ENCODE measurements around the gene ZCCHC7. TPM values are rescaled to one million over a fixed set of nuclear protein-coding genes. Genes with fewer than 3 reads are reported as not detected.
A peak's percentile ranks its signal among the peaks of the same experiment; 100 is the strongest.

Gene ZCCHC7
- total and polyA plus RNA-seq, 4 experiments from 2014 or later, result 30.1 to 43.9 (median 38.8) TPM

DNA sequence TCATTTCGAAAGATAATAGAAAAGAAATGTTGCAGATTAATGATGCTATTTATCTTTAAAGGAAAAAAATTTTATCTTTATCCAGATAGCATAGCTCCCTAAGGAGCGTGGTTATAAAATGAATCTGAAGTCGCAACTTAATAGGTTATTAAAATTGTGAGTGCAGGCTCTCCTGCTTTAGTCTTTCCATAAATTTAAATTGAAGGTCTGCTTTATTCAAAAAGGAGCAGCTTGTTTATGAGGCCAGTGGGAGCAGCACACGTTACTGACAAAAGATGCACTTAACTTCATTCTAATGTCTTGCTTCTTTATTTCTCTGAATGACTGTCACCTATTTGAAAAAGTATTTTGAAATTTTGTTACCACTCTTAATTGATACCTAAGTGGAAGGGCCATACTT lies 95.0 kb downstream of the ZCCHC7 start:
- Mint-ChIP-seq H3K36me3 (peaks cover 4 to 15% of the 10 kb centered on the region in 2 donors), H3K4me1 (peaks cover 9 to 21% (median 13%) of the 10 kb centered on the region in 4 donors), H3K9me3 (no peaks in the 10 kb centered on the region), H3K4me3 (no peak overlapping the region), H3K27ac (no peak overlapping the region), H3K27me3 (no peaks in the 10 kb centered on the region)
- no peak for DNase-seq
- Histone ChIP-seq H3K27me3 (ENCODE audit: insufficient read depth, low read length) (no peaks in the 10 kb centered on the region), H3K4me1 (ENCODE audit: insufficient read depth, low read length) (peaks cover 6% of the 10 kb centered on the region), H3K36me3 (ENCODE audit: insufficient read depth, low read length) (no peaks in the 10 kb centered on the region), H3K27ac (ENCODE audit: low read depth, low read length) (no peak overlapping the region), H3K9me3 (ENCODE audit: control insufficient read depth in 1 of 2, low read length in 2 of 2) (no peaks in the 10 kb centered on the region), H3K4me3 (ENCODE audit: low read length in 2 of 2) (no peak overlapping the region)
- intact Hi-C loops (cut with micrococcal nuclease), result no loop called here
- POLR2A ChIA-PET (ENCODE audit: partially characterized antibody), result interaction anchor here (1.1 to 1.7 kb wide), 2 partner anchors 15 to 95 kb away, joined by 4 read pairs; partner anchors contain the start of gene ZCCHC7
- CTCF ChIA-PET (ENCODE audit: partially characterized antibody), result no interaction called here

DNA sequence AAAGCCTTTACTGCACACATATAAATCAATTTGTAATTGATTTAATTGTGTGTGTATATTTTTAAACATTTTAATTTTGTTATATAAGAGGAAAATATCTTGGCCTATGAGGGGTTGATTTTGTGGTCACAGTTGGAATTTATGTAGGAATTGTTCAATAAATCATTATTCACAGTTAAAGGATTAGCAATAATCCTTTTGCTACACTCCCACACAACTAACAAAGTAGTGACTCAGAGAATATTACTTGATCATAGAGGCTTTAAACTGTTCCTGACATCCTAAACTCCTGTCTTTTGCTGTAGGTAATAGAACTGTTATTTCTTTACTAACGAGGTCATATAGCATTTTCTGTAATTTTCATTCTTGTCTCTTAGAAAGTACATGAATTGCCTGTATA lies 95.5 kb downstream of the ZCCHC7 start:
- H3K36me3 Mint-ChIP-seq, result peaks cover 4 to 10% of the 10 kb centered on the region in 2 donors
- no peaks in the 10 kb centered on the region for H3K9me3 Mint-ChIP-seq
- no peak for DNase-seq
- intact Hi-C loops (cut with micrococcal nuclease), result no loop called here
- no peaks in the 10 kb centered on the region for H3K27me3 Mint-ChIP-seq
- ChIA-PET CTCF (ENCODE audit: partially characterized antibody) (no interaction called here), POLR2A (ENCODE audit: partially characterized antibody) (interaction anchor here (1.1 kb wide), 1 partner anchor 15 kb away, joined by 4 read pairs; no protein-coding TSS in a partner anchor)
- H3K4me1 Mint-ChIP-seq, result peaks cover 7 to 20% (median 11%) of the 10 kb centered on the region in 4 donors
- Histone ChIP-seq H3K36me3 (ENCODE audit: insufficient read depth, low read length) (no peaks in the 10 kb centered on the region), H3K4me3 (ENCODE audit: low read length in 2 of 2) (no peak overlapping the region), H3K27ac (ENCODE audit: low read depth, low read length) (no peak overlapping the region), H3K27me3 (ENCODE audit: insufficient read depth, low read length) (no peaks in the 10 kb centered on the region), H3K9me3 (ENCODE audit: control insufficient read depth in 1 of 2, low read length in 2 of 2) (no peaks in the 10 kb centered on the region), H3K4me1 (ENCODE audit: insufficient read depth, low read length) (peaks cover 2% of the 10 kb centered on the region)
- H3K4me3 Mint-ChIP-seq, result no peak overlapping the region
- no peak overlapping the region for H3K27ac Mint-ChIP-seq

DNA sequence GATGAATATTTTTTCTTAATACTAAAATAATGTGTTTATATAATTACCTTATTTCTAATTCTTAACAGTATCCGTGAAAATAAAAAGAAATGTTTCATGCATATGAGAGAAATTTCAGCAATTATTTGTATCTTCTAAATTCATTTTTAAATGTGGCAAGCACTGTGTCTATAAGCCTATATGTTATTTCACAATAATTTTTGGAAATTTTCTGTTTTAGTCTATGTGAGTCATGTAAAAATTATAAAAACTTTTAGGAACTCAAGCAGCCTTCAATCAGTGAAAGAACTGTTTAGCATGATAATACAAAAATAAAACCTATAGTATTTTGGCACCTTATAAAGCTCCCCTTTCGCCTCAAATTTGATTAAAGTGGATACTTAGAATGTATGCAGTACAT lies 96.8 kb downstream of the ZCCHC7 start:
- Mint-ChIP-seq H3K27ac (no peak overlapping the region), H3K36me3 (peaks cover 4 to 10% of the 10 kb centered on the region in 2 donors), H3K27me3 (no peaks in the 10 kb centered on the region), H3K4me1 (peaks cover 4 to 25% (median 8%) of the 10 kb centered on the region in 4 donors), H3K9me3 (no peaks in the 10 kb centered on the region), H3K4me3 (no peak overlapping the region)
- ChIA-PET POLR2A (ENCODE audit: partially characterized antibody) (no interaction called here), CTCF (ENCODE audit: partially characterized antibody) (no interaction called here)
- no peak for DNase-seq
- Histone ChIP-seq H3K27me3 (ENCODE audit: insufficient read depth, low read length) (no peaks in the 10 kb centered on the region), H3K9me3 (ENCODE audit: control insufficient read depth in 1 of 2, low read length in 2 of 2) (no peaks in the 10 kb centered on the region), H3K4me1 (ENCODE audit: insufficient read depth, low read length) (no peaks in the 10 kb centered on the region), H3K36me3 (ENCODE audit: insufficient read depth, low read length) (no peaks in the 10 kb centered on the region), H3K4me3 (ENCODE audit: low read length in 2 of 2) (no peak overlapping the region), H3K27ac (ENCODE audit: low read depth, low read length) (no peak overlapping the region)
- intact Hi-C loops (cut with micrococcal nuclease), result no loop called here

DNA sequence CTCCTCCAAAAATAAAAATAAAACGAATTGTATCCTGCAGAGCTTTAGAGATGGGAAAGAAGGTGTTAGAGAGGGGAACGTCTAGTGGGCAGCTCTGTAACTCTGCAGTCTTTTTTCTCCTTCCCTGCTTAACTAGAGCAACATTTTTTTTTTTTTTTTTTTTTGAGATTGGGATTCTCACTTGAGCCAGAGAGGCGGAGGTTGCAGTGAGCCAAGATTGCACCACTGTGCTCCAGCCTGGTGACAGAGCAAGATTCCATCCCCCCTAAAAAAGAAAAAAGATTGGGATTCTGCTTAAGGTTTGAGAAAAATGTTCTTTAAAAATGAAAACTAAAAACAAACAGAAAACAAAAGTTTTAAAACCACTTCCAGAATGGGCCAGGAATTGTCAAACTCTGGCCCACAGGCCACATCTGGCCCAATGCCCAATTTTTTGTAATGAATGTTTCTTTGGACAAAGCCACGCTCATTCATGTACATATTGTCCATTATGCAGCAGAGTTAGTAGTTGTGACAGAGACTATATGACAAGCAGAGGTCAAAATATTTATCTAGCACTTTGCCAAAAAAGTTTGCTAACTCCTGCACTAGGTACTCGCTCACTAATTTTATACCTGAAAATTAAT lies 98.5 kb downstream of the ZCCHC7 start:
- intact Hi-C loops (cut with micrococcal nuclease), result no loop called here
- H3K27me3 ChIP-seq (ENCODE audit: insufficient read depth, low read length), result no peaks in the 10 kb centered on the region
- H3K9me3 Mint-ChIP-seq, result no peaks in the 10 kb centered on the region
- no peaks in the 10 kb centered on the region for H3K36me3 ChIP-seq (ENCODE audit: insufficient read depth, low read length)
- DNase-seq, result no peak
- CTCF ChIA-PET (ENCODE audit: partially characterized antibody), result no interaction called here
- POLR2A ChIA-PET (ENCODE audit: partially characterized antibody), result interaction anchor here (0.6 kb wide), 1 partner anchor 182 kb away, joined by 3 read pairs; no protein-coding TSS in a partner anchor
- H3K4me3 Mint-ChIP-seq, result no peak overlapping the region
- peaks cover 4 to 7% of the 10 kb centered on the region in 2 donors for H3K36me3 Mint-ChIP-seq
- no peak overlapping the region for H3K27ac ChIP-seq (ENCODE audit: low read depth, low read length)
- no peaks in the 10 kb centered on the region for H3K27me3 Mint-ChIP-seq
- no peaks in the 10 kb centered on the region for H3K9me3 ChIP-seq (ENCODE audit: control insufficient read depth in 1 of 2, low read length in 2 of 2)
- H3K4me3 ChIP-seq (ENCODE audit: low read length in 2 of 2), result no peak overlapping the region
- H3K4me1 Mint-ChIP-seq, result peaks cover 0 to 18% (median 5%) of the 10 kb centered on the region in 4 donors
- no peak overlapping the region for H3K27ac Mint-ChIP-seq
- H3K4me1 ChIP-seq (ENCODE audit: insufficient read depth, low read length), result no peaks in the 10 kb centered on the region

DNA sequence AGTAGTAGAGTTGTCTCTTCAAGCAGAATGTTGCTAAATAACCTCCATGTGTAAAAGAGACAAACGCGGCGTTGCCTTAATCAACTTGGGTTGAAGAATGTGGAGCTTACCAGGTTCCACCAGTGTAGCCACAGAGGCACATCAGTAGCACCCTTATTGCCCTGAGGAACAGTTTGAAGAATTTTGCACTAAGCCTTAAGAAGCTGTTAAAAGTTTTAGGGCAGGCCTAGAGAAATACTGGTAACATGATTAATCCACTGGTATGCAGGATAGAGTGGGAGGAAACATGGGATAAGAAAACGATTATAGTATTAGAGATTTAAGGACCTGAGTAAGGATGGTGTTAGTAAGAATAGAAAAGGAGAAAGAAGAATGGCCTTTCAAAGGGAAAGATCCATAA lies 100.6 kb downstream of the ZCCHC7 start:
- peaks cover 2 to 7% of the 10 kb centered on the region in 2 donors for H3K36me3 Mint-ChIP-seq
- no peak overlapping the region for H3K27ac ChIP-seq (ENCODE audit: low read depth, low read length)
- no peaks in the 10 kb centered on the region for H3K36me3 ChIP-seq (ENCODE audit: insufficient read depth, low read length)
- H3K4me3 ChIP-seq (ENCODE audit: low read length in 2 of 2), result no peak overlapping the region
- no peaks in the 10 kb centered on the region for H3K27me3 Mint-ChIP-seq
- peaks cover 0 to 22% (median 8%) of the 10 kb centered on the region in 4 donors for H3K4me1 Mint-ChIP-seq
- CTCF ChIA-PET (ENCODE audit: partially characterized antibody), result no interaction called here
- H3K9me3 ChIP-seq (ENCODE audit: control insufficient read depth in 1 of 2, low read length in 2 of 2), result no peaks in the 10 kb centered on the region
- H3K27ac Mint-ChIP-seq, result peak overlapping the region in 1 of 7 donors; percentile 34
- no peaks in the 10 kb centered on the region for H3K27me3 ChIP-seq (ENCODE audit: insufficient read depth, low read length)
- no peaks in the 10 kb centered on the region for H3K4me1 ChIP-seq (ENCODE audit: insufficient read depth, low read length)
- POLR2A ChIA-PET (ENCODE audit: partially characterized antibody), result no interaction called here
- no peak for DNase-seq
- intact Hi-C loops (cut with micrococcal nuclease), result no loop called here
- H3K4me3 Mint-ChIP-seq, result no peak overlapping the region
- H3K9me3 Mint-ChIP-seq, result no peaks in the 10 kb centered on the region

DNA sequence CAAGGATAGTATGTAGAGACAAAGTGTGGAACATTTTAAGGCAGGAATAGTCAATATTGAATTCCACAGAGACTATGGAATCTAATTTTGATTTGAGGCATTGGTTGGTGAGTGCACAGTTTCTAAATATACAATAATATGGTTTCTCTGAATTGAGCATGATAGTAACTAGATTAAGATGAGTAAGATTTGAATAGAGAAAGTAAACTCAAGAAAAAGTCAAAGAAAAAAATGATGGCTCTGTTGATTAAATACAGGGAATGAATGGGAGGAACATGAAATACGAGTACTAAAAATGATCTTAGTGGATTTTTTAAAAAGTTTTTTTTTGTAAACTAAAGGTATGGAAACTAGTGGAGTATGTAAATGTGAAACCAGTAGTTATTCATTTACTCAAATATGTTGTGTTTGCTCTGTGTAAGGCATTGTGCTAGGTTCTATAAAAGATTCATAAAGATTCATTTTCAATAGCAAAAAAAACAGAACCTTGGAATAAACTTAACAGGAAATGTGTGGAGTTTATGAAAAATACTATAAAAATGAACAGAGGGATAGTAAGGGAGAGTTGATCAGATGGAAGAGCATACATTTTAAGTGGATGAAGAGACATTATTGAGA lies 101.2 kb downstream of the ZCCHC7 start:
- Histone ChIP-seq H3K4me3 (ENCODE audit: low read length in 2 of 2) (no peak overlapping the region), H3K27me3 (ENCODE audit: insufficient read depth, low read length) (no peaks in the 10 kb centered on the region), H3K27ac (ENCODE audit: low read depth, low read length) (no peak overlapping the region), H3K9me3 (ENCODE audit: control insufficient read depth in 1 of 2, low read length in 2 of 2) (no peaks in the 10 kb centered on the region), H3K36me3 (ENCODE audit: insufficient read depth, low read length) (no peaks in the 10 kb centered on the region), H3K4me1 (ENCODE audit: insufficient read depth, low read length) (no peaks in the 10 kb centered on the region)
- Mint-ChIP-seq H3K4me3 (no peak overlapping the region), H3K4me1 (peaks cover 0 to 22% (median 8%) of the 10 kb centered on the region in 4 donors), H3K27me3 (no peaks in the 10 kb centered on the region), H3K9me3 (no peaks in the 10 kb centered on the region), H3K36me3 (peaks cover 1 to 7% of the 10 kb centered on the region in 2 donors), H3K27ac (peak overlapping the region in 1 of 7 donors; percentile 66)
- POLR2A ChIA-PET (ENCODE audit: partially characterized antibody), result no interaction called here
- CTCF ChIA-PET (ENCODE audit: partially characterized antibody), result no interaction called here
- intact Hi-C loops (cut with micrococcal nuclease), result no loop called here
- no peak for DNase-seq

DNA sequence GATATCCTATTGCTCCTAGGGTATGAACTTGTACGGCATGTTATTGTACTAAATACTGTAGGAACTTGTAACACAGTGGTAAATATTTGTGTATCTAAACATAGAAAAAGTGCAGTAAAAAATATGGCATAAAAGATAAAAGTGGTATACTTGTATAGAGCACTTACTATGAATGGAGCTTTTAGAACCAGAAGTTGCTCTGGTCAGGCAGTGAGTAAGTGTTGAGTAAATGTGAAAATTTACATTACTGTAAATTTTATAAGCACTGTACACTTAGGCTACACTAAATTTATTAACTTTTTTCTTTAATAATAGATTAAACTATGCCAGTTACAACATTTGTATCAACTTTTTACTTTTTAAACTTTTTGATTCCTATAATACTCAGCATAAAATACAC lies 109.1 kb downstream of the ZCCHC7 start:
- Mint-ChIP-seq H3K4me1 (peaks cover 13 to 20% (median 15%) of the 10 kb centered on the region in 4 donors), H3K9me3 (peaks cover 0 to 3% (median 0%) of the 10 kb centered on the region in 8 donors), H3K36me3 (peaks cover 7 to 9% of the 10 kb centered on the region in 2 donors), H3K27ac (no peak overlapping the region), H3K27me3 (no peaks in the 10 kb centered on the region), H3K4me3 (no peak overlapping the region)
- no peak for DNase-seq
- Histone ChIP-seq H3K27ac (ENCODE audit: low read depth, low read length) (no peak overlapping the region), H3K9me3 (ENCODE audit: control insufficient read depth in 1 of 2, low read length in 2 of 2) (no peaks in the 10 kb centered on the region), H3K4me3 (ENCODE audit: low read length in 2 of 2) (no peak overlapping the region), H3K36me3 (ENCODE audit: insufficient read depth, low read length) (no peaks in the 10 kb centered on the region), H3K27me3 (ENCODE audit: insufficient read depth, low read length) (no peaks in the 10 kb centered on the region), H3K4me1 (ENCODE audit: insufficient read depth, low read length) (no peaks in the 10 kb centered on the region)
- POLR2A ChIA-PET (ENCODE audit: partially characterized antibody), result no interaction called here
- intact Hi-C loops (cut with micrococcal nuclease), result no loop called here
- CTCF ChIA-PET (ENCODE audit: partially characterized antibody), result no interaction called here

All from CD4-positive, alpha-beta memory T cell (primary cell).